GM06990 (cell line): ENCODE measurements around the gene CLEC2L.

Experiments used
- DNase-seq: peaks from one replicate; pipeline ENCODE4 v3.0.0-alpha.2; 2011; ENCODE audit not compliant: insufficient read length; ENCODE audit errors: extremely low read depth
- H3K27me3 ChIP-seq: replicated peaks from 2 replicates; pipeline ENCODE4 v1.6.0; 2011; ENCODE audit warnings: low read length; ENCODE audit not compliant: control insufficient read depth, insufficient read depth
- H3K36me3 ChIP-seq: 2 replicates; pipeline ENCODE4 v1.5.1; 2011; ENCODE audit warnings: low read length; ENCODE audit not compliant: control insufficient read depth, insufficient read depth
- H3K4me3 ChIP-seq: replicated peaks from 2 replicates; pipeline ENCODE4 v1.5.1; 2011; ENCODE audit warnings: low read depth, mild to moderate bottlenecking, control low read depth, low read length
- TF ChIP-seq, protein P1 (sequence below): IDR thresholded peaks from 2 replicates; pipeline ENCODE4 v1.5.1; 2011; ENCODE audit warnings: low read length, control low read depth, mild to moderate bottlenecking, inconsistent platforms; ENCODE audit not compliant: insufficient read depth, poor library complexity, severe bottlenecking

Gene CLEC2L

DNA sequence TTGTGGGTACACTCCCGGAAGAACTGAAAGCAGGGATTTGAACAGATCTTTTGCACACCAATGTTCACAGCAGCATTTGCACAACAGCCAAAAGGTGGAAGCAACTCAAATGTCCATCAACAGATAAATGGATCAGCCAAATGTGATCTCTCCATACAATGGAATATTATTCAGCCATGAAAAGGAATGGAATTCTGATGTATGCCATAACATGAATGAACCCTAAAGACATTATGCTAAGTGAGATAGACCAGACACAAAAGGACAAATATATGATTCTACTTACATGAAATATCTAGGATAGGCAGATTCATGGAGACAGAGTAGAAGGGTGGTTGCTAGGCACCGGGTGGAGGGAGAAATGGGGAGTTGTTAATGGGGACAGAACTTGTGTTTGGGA, 36.7 kb downstream of the CLEC2L start:
- no peak for DNase-seq
- no peak overlapping the region for H3K4me3 ChIP-seq
- TF ChIP-seq, protein P1, sequence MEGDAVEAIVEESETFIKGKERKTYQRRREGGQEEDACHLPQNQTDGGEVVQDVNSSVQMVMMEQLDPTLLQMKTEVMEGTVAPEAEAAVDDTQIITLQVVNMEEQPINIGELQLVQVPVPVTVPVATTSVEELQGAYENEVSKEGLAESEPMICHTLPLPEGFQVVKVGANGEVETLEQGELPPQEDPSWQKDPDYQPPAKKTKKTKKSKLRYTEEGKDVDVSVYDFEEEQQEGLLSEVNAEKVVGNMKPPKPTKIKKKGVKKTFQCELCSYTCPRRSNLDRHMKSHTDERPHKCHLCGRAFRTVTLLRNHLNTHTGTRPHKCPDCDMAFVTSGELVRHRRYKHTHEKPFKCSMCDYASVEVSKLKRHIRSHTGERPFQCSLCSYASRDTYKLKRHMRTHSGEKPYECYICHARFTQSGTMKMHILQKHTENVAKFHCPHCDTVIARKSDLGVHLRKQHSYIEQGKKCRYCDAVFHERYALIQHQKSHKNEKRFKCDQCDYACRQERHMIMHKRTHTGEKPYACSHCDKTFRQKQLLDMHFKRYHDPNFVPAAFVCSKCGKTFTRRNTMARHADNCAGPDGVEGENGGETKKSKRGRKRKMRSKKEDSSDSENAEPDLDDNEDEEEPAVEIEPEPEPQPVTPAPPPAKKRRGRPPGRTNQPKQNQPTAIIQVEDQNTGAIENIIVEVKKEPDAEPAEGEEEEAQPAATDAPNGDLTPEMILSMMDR: no peak
- no peaks in the 10 kb centered on the region for H3K27me3 ChIP-seq
- no peaks in the 10 kb centered on the region; the same call in none of the 2 replicates for H3K36me3 ChIP-seq

DNA sequence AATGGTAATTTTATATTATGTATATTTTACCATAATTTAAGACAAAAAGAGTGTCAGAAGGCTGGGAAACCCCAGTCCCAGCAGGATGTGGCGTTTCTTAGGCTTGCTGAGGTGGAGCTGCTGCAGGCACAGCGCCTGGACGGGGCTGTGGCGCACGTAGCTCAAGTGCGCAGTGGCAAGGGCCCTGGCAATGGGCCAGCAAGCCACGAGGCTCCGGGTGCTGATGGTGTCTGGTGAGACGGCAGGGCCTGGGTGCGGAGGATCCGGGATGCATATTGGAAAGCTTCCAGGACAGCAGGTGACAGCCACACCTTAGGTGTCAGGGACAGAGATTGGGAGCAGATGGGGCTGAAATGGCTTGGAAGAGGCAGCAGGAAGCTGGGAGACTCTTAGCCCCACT, 37.2 kb downstream of the CLEC2L start:
- no peak for DNase-seq
- Histone ChIP-seq H3K4me3 (no peak overlapping the region), H3K36me3 (no peaks in the 10 kb centered on the region; the same call in none of the 2 replicates), H3K27me3 (no peaks in the 10 kb centered on the region)
- TF ChIP-seq, protein P1: no peak

DNA sequence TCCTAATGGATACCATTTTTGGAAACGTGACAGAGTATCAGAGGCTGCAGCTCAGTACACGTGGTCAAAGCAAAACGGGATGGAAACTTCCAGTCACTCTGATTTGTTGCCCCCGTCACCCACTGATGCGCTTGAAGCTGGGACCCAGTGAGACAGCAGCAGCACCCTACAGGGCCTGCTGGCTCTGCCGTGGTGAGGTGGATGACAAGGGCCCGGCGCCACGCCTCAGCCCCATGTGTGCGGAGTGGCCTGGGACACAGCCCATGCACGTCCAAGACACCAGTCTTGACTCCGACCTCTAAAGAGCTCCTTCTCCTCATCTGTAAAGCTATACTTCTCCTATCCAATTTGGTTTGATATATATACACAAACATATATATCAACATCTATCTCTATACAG, 39.0 kb downstream of the CLEC2L start:
- no peak for DNase-seq
- peaks cover 2% of the 10 kb centered on the region for H3K36me3 ChIP-seq
- no peaks in the 10 kb centered on the region for H3K27me3 ChIP-seq
- H3K4me3 ChIP-seq: no peak overlapping the region
- TF ChIP-seq, protein P1: no peak

DNA sequence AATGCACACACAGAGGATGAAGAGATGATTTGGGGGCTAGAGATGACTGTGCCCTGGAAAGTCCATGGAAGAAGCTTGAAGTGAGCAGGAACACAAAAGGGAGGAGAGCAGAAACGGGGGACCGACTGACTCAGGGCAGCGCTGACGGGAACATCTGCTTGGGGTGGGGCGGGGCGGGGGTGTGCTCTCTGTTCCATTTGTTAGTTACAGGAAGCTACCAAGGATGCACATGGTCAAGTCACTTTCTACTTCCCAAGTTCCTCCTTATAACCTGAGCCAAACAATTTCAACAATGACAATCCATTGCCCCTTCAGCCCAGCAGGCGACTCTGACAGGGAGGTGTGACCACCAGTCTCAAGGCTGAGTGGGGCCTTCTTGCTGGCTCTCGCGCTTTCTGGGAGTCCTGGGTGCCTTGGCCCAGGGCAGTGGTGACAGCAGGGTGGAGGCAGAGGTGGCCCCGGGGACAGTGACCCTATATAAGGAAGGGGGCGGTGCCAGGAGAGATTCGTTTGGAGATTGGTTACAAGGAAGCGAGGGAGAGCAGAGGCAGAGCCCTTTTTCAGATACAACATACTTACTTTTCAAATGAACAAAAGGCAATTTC, 39.6 kb downstream of the CLEC2L start:
- no peak for DNase-seq
- Histone ChIP-seq H3K4me3 (no peak overlapping the region), H3K36me3 (peaks cover 5% of the 10 kb centered on the region), H3K27me3 (no peaks in the 10 kb centered on the region)
- TF ChIP-seq, protein P1: no peak

DNA sequence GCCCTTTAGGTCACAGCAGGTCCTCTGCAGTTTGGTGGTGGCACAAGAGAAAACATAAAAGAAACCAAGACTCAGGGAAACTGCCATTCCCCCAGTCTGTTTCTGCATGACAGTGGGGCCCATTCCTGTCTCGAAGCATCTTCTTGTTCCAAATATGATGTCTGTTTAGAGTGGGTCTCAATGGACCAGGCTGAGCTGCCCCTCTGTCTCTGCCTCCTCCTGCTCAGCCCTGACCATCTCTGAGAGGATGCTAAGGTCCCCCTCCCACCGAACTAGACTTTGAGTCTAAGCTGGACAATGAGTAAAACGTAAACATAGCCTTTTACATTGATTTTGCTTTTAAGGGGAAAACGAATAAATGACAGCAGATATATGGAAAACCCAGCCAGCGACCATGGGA, 40.4 kb downstream of the CLEC2L start:
- TF ChIP-seq, protein P1: no peak
- Histone ChIP-seq H3K4me3 (no peak overlapping the region), H3K27me3 (no peaks in the 10 kb centered on the region), H3K36me3 (peaks cover 12% of the 10 kb centered on the region)
- no peak for DNase-seq

DNA sequence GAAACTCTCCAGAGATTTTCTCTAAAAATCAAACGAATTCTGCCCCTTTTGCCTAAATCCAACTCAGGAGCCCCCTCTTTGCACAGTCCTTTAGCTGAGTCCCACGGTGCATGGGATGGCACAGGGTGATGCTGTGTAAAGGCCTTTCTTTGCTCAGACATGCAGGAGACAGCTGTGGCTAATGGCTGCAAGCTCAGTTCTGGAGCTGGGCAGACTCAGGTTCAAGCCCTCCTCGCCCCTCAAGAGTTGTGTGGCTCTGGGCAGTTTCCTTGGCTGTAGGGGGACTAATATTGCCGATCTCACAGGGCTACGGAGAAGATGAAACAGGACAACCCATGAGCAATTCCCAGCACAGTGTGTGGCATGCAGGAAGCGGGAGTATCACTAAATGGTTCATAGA, 42.6 kb downstream of the CLEC2L start:
- Histone ChIP-seq H3K4me3 (no peak overlapping the region), H3K27me3 (no peaks in the 10 kb centered on the region), H3K36me3 (peaks cover 18% of the 10 kb centered on the region)
- TF ChIP-seq, protein P1: no peak
- no peak for DNase-seq
